ENCODE measurements around the gene TLE5. TPM values are rescaled to one million over a fixed set of nuclear protein-coding genes. Genes with fewer than 3 reads are reported as not detected.

TLE5 gene
- total RNA-seq (1,000 to 10,000 TPM in 2 of 4 donors, 100 to 1,000 TPM in 2; 784 to 1,020 (median 971) TPM), polyA plus RNA-seq (1,565 TPM)
- long read RNA-seq, donor 1, transcript AES-207 (6 exons, 942 nt): minor isoform, 50 of 999 reads
- long read RNA-seq, donor 1, transcript AES-201 (7 exons, 1,884 nt): minor isoform, 75 of 999 reads
- long read RNA-seq, donor 1, transcript AES-202 (7 exons, 1,608 nt): major isoform, 557 of 999 reads
- long read RNA-seq, donor 1, partial matches to known transcripts: 11 of 999 reads
- long read RNA-seq, donor 1, other reads (novel, unspliced or antisense): 302 of 999 reads
- long read RNA-seq, donor 2, transcript AES-207 (6 exons, 942 nt): minor isoform, 33 of 549 reads
- long read RNA-seq, donor 2, transcript AES-201 (7 exons, 1,884 nt): minor isoform, 20 of 549 reads
- long read RNA-seq, donor 2, transcript AES-202 (7 exons, 1,608 nt): major isoform, 336 of 549 reads
- long read RNA-seq, donor 2, partial matches to known transcripts: 6 of 549 reads
- long read RNA-seq, donor 2, other reads (novel, unspliced or antisense): 150 of 549 reads
- long read RNA-seq, donor 3, transcript AES-202 (7 exons, 1,608 nt): minor isoform, 55 of 342 reads
- long read RNA-seq, donor 3, transcript AES-201 (7 exons, 1,884 nt): major isoform, 111 of 342 reads
- long read RNA-seq, donor 3, transcript AES-207 (6 exons, 942 nt): minor isoform, 56 of 342 reads
- long read RNA-seq, donor 3, partial matches to known transcripts: 21 of 342 reads
- long read RNA-seq, donor 3, other reads (novel, unspliced or antisense): 97 of 342 reads
- long read RNA-seq, donor 4, transcript AES-202 (7 exons, 1,608 nt): major isoform, 402 of 647 reads
- long read RNA-seq, donor 4, transcript AES-201 (7 exons, 1,884 nt): minor isoform, 48 of 647 reads
- long read RNA-seq, donor 4, transcript AES-207 (6 exons, 942 nt): minor isoform, 56 of 647 reads
- long read RNA-seq, donor 4, partial matches to known transcripts: 8 of 647 reads
- long read RNA-seq, donor 4, other reads (novel, unspliced or antisense): 128 of 647 reads

DNA sequence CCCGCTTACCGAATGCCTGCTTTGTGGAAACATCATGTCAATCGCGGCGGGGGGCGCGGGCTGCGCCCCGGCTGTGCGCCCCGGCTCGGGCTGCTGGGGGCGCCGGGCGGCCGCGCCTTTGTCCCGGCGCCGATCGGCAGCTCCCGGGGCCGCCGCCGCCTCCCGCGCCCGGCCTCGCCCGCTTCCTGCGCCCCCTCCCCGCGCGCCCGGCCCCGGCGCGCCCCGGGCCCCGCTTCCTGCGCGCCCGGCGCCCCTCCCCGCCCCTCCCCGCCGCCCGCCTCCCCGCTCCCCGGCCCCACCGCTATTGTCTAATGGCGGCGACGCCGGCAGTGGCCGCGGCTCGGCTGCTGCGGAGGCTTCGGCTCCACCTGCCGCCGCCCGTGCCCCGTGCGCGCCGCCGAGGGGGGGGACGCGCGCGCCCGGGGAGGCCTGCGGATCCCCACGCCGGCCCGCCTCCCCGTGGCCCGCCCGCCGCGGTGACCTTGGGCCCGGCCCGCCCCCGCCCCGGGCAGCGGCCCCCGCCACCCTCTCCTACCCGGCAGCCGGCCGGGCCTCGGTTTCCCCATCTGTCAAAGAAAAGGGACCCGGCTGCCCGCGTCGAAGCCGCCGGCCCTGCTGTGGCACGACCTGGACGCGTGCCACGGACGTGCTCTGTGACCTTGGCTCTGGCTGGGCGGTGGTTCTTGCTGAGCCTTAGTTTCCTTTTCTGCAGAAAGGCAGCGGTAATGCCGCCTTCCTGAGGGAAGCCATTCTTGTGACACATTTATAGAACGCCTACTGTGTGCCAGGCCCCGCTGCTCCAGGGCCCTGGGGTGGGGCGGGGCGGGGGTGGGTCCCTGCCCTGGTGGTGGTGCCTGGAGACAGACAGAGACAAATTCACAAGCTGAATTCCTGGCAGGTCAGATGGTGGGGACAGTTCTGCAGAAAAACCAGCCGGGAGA, at the start of gene TLE5:
TSS of gene TLE5 (minus strand) at position 331 of the 941 bp plus-strand sequence. CDS start at position 36, 295 bp downstream.
- intact Hi-C loops (cut with DNase I): no loop called here
- H3K4me1 ChIP-seq (ENCODE audit: control insufficient read depth, insufficient read depth, low read length): peaks cover 7% of the 10 kb centered on the region

DNA sequence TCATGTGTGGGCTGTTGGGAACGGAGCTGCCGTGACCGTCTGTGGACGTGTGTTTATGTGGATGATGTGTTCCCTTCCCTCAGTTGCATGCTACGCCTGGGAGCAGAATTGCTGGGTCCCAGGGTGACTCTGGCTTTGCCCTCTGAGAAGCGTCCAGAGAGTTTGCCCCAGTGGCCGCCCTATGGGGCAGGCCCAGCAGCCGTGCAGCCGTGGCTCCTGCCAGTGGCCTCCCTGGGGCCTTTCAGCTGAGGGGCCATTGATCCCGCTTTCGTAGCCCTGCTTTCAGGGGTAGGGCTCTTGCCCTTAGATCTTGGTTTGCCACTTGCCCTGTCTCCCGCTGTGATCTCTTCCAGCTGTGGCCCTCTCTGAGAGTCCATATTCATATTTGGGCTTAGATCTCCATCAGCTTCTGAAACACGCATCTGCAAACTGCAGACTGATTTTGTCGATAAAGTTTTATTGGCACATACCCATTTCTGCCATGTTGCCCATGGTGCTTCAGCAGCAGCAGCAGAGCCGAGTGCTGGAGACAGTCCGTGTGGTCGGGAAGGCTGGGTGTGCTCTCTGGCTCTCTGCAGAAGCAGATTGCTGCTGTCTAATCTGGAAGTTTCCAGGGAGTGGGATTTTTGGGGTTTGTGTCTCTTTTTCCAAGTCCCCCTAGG, 49.4 kb upstream of the TLE5 start:
- DNase-seq: peak in 2 of 3 donors; percentile 4 to 29
- intact Hi-C loops (cut with DNase I): no loop called here
- no peak for ATAC-seq

More for the DNA sequence above, at the start of gene TLE5:
- H3K4me3 ChIP-seq (ENCODE audit: low read length): peak within 1 kb of the TSS; percentile 98
- peak within 1 kb of the TSS; percentile 98 for H3K27ac ChIP-seq (ENCODE audit: low read length)
- H3K27me3 ChIP-seq (ENCODE audit: control insufficient read depth, insufficient read depth): no peaks in the 10 kb centered on the region
- ATAC-seq (peak; percentile 55 to 58), DNase-seq (peak; percentile 78 to 93 (median 91))
- WGBS: under 1% methylated on average over 108 of the region's 111 CpGs
- no peaks in the 10 kb centered on the region for H3K9me3 ChIP-seq (ENCODE audit: control insufficient read depth, low read length)

GRCh38 chr19:3110126-3110825, 48.0 kb upstream of the TLE5 start:
- H3K9me3 ChIP-seq (ENCODE audit: control insufficient read depth, low read length): no peaks in the 10 kb centered on the region
- DNase-seq (peak; percentile 11 to 55 (median 52)), ATAC-seq (no peak)
- no peak overlapping the region for H3K27ac ChIP-seq (ENCODE audit: low read length)
- no peaks in the 10 kb centered on the region for H3K27me3 ChIP-seq (ENCODE audit: control insufficient read depth, insufficient read depth)
- intact Hi-C loops (cut with DNase I): no loop called here
- no peak overlapping the region for H3K4me3 ChIP-seq (ENCODE audit: low read length)
- WGBS: 92% methylated on average over 37 of the region's 37 CpGs
- no peaks in the 10 kb centered on the region for H3K4me1 ChIP-seq (ENCODE audit: control insufficient read depth, insufficient read depth, low read length)

More for the DNA sequence above, 49.4 kb upstream of the TLE5 start:
- Histone ChIP-seq H3K27me3 (ENCODE audit: control insufficient read depth, insufficient read depth) (no peaks in the 10 kb centered on the region), H3K9me3 (ENCODE audit: control insufficient read depth, low read length) (no peaks in the 10 kb centered on the region), H3K4me3 (ENCODE audit: low read length) (no peak overlapping the region), H3K27ac (ENCODE audit: low read length) (no peak overlapping the region), H3K4me1 (ENCODE audit: control insufficient read depth, insufficient read depth, low read length) (no peaks in the 10 kb centered on the region)
- 96% methylated on average over 17 of the region's 17 CpGs for WGBS

- 92% methylated on average over 22 of the region's 22 CpGs for WGBS
- H3K27ac ChIP-seq (ENCODE audit: low read length): no peak overlapping the region
- intact Hi-C loops (cut with DNase I): loop anchor here in 3 of 4 donors (5.0 to 10.0 kb wide), 2 partner anchors 145 to 147 kb away; no protein-coding TSS in a partner anchor
- H3K27me3 ChIP-seq (ENCODE audit: control insufficient read depth, insufficient read depth): no peaks in the 10 kb centered on the region
- no peaks in the 10 kb centered on the region for H3K9me3 ChIP-seq (ENCODE audit: control insufficient read depth, low read length)
- no peak overlapping the region for H3K4me3 ChIP-seq (ENCODE audit: low read length)
- no peaks in the 10 kb centered on the region for H3K4me1 ChIP-seq (ENCODE audit: control insufficient read depth, insufficient read depth, low read length)
- DNase-seq (peak; percentile 10 to 58 (median 40)), ATAC-seq (no peak)
Observed at GRCh38 chr19:3109491-3109890, 47.2 kb upstream of the TLE5 start.

DNA sequence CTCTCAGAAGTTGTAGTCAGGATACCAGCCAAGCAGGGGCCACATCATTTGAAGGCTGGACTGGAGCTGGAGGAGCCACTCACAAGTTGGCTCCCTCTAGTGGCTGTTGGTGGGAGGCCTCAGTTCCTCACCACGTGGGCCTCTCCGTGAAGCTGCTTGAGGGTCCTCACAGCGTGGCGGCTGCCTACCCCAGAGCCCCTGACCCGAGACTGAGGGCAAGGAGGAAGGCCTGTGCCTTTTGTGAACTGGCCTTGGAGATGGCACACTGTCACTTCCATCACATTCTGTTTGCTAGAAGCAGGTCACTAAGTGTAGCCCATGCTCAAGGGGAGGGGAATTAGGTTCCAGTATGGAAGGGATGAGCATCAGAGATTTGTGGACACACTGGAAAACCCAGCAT, 46.5 kb upstream of the TLE5 start:
- peak in 1 of 2 donors; percentile 20 for ATAC-seq
- no peak overlapping the region for H3K27ac ChIP-seq (ENCODE audit: low read length)
- no peaks in the 10 kb centered on the region for H3K4me1 ChIP-seq (ENCODE audit: control insufficient read depth, insufficient read depth, low read length)
- H3K9me3 ChIP-seq (ENCODE audit: control insufficient read depth, low read length): no peaks in the 10 kb centered on the region
- WGBS: 57% methylated on average over 5 of the region's 5 CpGs
- no peak overlapping the region for H3K4me3 ChIP-seq (ENCODE audit: low read length)
- intact Hi-C loops (cut with DNase I): loop anchor here in 3 of 4 donors (5.0 to 10.0 kb wide), 2 partner anchors 144 to 146 kb away; no protein-coding TSS in a partner anchor
- DNase-seq: peak; percentile 61 to 87 (median 78)
- H3K27me3 ChIP-seq (ENCODE audit: control insufficient read depth, insufficient read depth): no peaks in the 10 kb centered on the region

DNA sequence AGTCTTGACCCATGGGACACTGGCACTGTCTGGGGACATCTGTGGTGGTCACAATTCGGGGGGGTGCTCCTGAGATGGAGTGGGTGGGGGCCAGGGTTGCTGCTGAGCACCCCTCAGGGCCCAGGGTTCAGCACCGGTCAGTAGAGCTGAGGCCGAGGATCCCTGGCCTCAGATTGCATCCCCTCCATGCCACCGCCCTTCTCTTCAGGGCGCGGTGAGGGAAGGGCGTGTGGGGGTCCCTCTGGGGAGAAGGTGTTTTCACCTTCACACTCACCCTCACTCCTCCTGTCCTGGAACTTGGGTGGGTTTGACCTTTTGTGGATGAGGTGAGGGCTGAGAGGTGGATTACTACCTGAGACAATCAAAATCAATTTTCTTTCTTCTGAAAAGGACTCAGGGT, 45.4 kb upstream of the TLE5 start:
- no peak overlapping the region for H3K4me3 ChIP-seq (ENCODE audit: low read length)
- WGBS: 89% methylated on average over 7 of the region's 7 CpGs
- ATAC-seq (no peak), DNase-seq (peak in 2 of 3 donors; percentile 16 to 31)
- no peaks in the 10 kb centered on the region for H3K4me1 ChIP-seq (ENCODE audit: control insufficient read depth, insufficient read depth, low read length)
- no peak overlapping the region for H3K27ac ChIP-seq (ENCODE audit: low read length)
- H3K9me3 ChIP-seq (ENCODE audit: control insufficient read depth, low read length): no peaks in the 10 kb centered on the region
- intact Hi-C loops (cut with DNase I): loop anchor here in 3 of 4 donors (5.0 to 10.0 kb wide), 2 partner anchors 143 to 145 kb away; no protein-coding TSS in a partner anchor
- no peaks in the 10 kb centered on the region for H3K27me3 ChIP-seq (ENCODE audit: control insufficient read depth, insufficient read depth)

DNA sequence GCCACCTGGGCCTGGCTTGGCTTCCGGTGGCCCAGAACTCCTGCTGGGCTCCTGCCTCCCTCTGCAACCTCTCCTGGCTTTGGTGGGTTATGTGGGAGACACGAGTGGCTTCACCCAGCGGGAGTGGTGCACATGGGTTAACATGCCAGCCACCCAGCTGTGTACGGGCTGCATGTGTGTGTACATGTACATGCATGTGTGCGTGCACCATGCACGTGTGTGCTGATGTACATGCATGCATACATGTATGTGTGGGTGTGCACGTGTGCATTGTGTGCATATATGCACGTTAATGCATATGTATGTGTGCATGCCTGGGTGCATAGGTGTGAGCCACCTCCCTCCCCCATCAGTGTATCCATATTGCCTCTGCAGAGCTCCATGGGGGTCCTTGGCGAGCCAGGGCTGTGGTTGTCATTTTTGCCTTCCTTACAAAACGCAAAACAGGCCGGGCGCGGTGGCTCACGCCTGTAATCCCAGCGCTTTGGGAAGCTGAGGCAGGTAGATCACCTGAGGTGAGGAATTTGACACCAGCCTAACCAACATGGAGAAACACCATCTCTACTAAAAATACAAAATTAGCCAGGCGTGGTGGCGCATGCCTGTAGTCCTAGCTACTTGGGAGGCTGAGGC, 44.3 kb upstream of the TLE5 start:
- Histone ChIP-seq H3K27me3 (ENCODE audit: control insufficient read depth, insufficient read depth) (no peaks in the 10 kb centered on the region), H3K4me3 (ENCODE audit: low read length) (no peak overlapping the region), H3K9me3 (ENCODE audit: control insufficient read depth, low read length) (no peaks in the 10 kb centered on the region), H3K4me1 (ENCODE audit: control insufficient read depth, insufficient read depth, low read length) (no peaks in the 10 kb centered on the region), H3K27ac (ENCODE audit: low read length) (no peak overlapping the region)
- no peak for ATAC-seq
- DNase-seq: no peak
- intact Hi-C loops (cut with DNase I): loop anchor here in 3 of 4 donors (5.0 to 10.0 kb wide), 2 partner anchors 142 to 144 kb away; no protein-coding TSS in a partner anchor
- 91% methylated on average over 17 of the region's 17 CpGs for WGBS

GRCh38 chr19:3105641-3106508, 43.6 kb upstream of the TLE5 start:
- Histone ChIP-seq H3K27ac (ENCODE audit: low read length) (no peak overlapping the region), H3K4me3 (ENCODE audit: low read length) (no peak overlapping the region), H3K27me3 (ENCODE audit: control insufficient read depth, insufficient read depth) (no peaks in the 10 kb centered on the region), H3K4me1 (ENCODE audit: control insufficient read depth, insufficient read depth, low read length) (no peaks in the 10 kb centered on the region), H3K9me3 (ENCODE audit: control insufficient read depth, low read length) (no peaks in the 10 kb centered on the region)
- WGBS: 81% methylated on average over 33 of the region's 33 CpGs
- intact Hi-C loops (cut with DNase I): loop anchor here in 3 of 4 donors (5.0 to 10.0 kb wide), 2 partner anchors 141 to 144 kb away; no protein-coding TSS in a partner anchor
- ATAC-seq (no peak), DNase-seq (peak in 1 of 3 donors; percentile 52)
